Fibroblast of pulmonary artery (primary cell): ENCODE measurements around the gene TRIM44.

Experiments used
- DNase-seq: peaks from one replicate; pipeline ENCODE4 v3.0.0-alpha.2; 2010; ENCODE audit warnings: low read depth
- H3K4me3 ChIP-seq: replicated peaks from 2 replicates; pipeline ENCODE4 v1.5.1; 2011; ENCODE audit warnings: low read depth, mild to moderate bottlenecking, control low read depth, low read length, moderate library complexity
- CTCF ChIP-seq: IDR thresholded peaks from 2 replicates; pipeline ENCODE4 v1.5.1; 2011; ENCODE audit warnings: mild to moderate bottlenecking, control low read depth, low read length, inconsistent platforms; ENCODE audit errors: missing control alignments

Gene TRIM44

DNA sequence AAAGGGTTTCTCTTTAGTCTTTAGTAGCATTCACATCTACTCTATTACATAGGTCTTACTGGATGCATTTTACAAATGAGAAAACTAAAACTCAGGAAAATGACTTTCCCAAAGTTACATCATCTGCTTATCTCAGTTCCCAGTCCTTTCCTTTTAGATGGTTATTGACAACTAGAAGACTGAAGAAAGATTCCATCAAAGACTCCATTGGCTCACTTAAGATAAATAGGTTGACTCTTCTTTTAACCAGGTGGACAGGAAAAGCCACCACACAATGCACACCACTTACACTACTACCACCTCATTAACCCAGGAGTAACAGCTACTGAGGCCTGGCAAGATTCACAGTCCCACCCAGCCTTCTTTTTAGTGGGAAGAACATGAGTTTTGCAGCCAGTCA lies 123.6 kb downstream of the TRIM44 start:
- peak; percentile 13 for DNase-seq
- TF ChIP-seq CTCF = no peak
- no peak overlapping the region for H3K4me3 ChIP-seq

DNA sequence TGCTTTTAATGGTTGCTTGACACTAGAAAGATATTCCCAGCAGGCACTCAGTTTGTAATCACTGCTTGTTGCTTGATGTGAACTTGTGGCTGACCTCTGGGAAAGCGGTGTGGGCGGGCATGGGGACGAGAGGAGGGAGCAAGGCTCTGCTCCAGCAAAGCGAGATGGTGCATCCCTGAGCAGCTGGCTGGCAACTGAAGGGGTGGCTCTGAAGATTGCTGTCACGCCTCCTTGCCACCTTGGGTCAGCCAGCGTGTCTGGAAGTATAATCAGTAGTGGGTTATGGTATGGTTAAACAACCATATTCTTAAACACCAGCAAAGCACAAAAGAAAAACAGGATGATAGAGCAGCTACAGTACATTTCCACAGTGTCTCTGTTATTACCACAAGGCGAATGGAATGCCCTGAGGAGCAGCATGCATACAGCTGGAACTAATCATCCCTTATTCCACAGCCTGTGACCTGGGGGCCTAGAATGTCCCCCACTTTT lies 124.5 kb downstream of the TRIM44 start:
- no peak for DNase-seq
- no peak overlapping the region for H3K4me3 ChIP-seq
- TF ChIP-seq CTCF = no peak

DNA sequence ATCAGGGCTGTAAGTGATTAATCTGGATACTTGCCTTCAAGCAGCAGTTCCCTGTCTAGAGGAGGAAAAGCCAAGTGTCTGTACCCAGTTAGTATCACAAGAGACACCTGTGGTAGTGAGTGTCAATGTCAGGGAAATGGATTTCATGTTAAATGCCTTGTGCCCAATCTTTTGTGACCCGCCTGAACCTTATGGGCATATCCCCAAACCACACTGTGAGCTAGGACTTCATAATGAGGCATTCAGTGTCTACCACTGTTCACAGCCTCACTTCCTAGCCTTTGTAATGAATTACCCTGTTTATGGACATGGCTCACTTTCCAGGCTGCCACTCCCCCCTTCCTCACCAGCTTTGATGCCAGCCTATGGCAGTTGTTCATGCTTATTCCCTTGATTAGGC lies 125.1 kb downstream of the TRIM44 start:
- H3K4me3 ChIP-seq = no peak overlapping the region
- TF ChIP-seq CTCF = no peak
- DNase-seq = no peak

DNA sequence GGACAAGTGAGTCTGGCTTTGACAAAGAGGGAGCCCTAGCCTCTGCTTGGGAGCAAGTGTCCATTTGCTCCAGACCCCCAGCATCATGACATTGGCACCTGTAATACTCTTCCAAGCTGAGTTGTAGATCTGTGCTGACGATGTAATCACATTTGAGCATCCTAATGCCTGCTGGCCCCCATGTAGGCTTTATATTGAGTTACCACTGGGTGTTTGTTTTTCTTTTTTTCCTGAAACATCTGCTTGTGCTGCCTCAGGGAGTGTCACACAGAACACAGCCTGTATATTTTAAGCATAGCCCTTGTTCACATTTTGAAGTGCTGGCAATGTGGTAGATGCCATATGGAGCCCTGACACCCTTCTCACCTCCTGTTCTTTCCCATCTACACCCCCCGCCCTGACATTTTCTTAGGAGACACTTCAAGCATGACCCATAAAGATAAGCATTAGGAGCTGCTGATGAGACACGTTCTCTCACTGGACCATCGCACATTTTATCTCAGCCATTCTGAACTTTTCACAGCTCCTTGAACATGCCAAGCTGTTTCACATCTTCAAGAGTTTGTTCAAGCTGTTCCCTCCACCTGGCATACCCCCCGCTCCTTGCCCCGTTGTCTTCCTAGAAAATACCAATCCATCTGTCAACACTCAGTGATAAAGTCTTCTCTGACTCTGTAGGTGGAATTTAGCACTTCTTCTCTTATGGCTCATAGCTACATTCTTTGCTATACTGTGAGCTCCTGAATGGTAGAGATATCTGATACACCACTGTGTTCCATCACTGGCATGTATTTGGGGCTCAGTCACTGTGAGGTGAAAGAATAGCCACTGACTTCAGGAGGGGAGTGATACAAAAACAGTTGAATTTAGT lies 128.7 kb downstream of the TRIM44 start:
- DNase-seq = no peak
- H3K4me3 ChIP-seq = no peak overlapping the region
- TF ChIP-seq CTCF = no peak

GRCh38 chr11:35792148-35792845 lies 129.7 kb downstream of the TRIM44 start:
- H3K4me3 ChIP-seq = no peak overlapping the region
- peak; percentile 44 for DNase-seq
- no peak for TF ChIP-seq CTCF

DNA sequence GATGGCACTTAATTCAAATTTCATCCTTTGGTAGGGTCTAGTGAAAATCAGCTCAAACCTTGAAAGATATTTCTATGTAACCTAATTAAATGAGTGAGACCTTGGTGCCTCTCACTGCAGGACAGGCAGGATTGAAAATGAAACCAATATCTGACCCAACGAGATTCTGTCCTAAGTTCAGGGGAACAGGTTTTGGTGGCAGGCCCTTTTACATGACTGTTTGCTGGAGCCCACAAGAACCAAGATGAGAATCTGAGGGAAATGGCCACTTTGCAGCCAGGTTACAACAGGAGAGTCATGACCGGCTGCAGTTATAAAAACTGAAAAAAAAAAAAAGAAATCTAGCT lies 130.2 kb downstream of the TRIM44 start:
- H3K4me3 ChIP-seq = no peak overlapping the region
- DNase-seq = no peak
- TF ChIP-seq CTCF = no peak
